A172 (cell line): ENCODE results near the gene SPEM2. TPM values are rescaled to one million over a fixed set of nuclear protein-coding genes. Genes with fewer than 3 reads are reported as not detected.
A peak's percentile ranks its signal among the peaks of the same experiment; 100 is the strongest.

Experiments used
- DNase-seq: peaks from one replicate; pipeline ENCODE4 v3.0.0-alpha.2; 2015; ENCODE audit warnings: low spot score
- total RNA-seq: library from RNA; depleted of rRNA; stranded (reverse); fragments of >200 nt; shearing (Covaris generic); gene quantifications from 2 replicates; pipeline ENCODE4 v1.2.3, GENCODE V29; 2014

SPEM2 gene
- total RNA-seq, 1 experiment from 2014 or later: not detected

GRCh38 chr17:7403977-7404736, 21.3 kb upstream of the SPEM2 start, which contains the start of gene TMEM256:
Gene TMEM256, minus strand, starts transcription at chr17:7404097. Its CDS starts 13 bp downstream, at chr17:7404084.
- DNase-seq: peak; percentile 99

DNA sequence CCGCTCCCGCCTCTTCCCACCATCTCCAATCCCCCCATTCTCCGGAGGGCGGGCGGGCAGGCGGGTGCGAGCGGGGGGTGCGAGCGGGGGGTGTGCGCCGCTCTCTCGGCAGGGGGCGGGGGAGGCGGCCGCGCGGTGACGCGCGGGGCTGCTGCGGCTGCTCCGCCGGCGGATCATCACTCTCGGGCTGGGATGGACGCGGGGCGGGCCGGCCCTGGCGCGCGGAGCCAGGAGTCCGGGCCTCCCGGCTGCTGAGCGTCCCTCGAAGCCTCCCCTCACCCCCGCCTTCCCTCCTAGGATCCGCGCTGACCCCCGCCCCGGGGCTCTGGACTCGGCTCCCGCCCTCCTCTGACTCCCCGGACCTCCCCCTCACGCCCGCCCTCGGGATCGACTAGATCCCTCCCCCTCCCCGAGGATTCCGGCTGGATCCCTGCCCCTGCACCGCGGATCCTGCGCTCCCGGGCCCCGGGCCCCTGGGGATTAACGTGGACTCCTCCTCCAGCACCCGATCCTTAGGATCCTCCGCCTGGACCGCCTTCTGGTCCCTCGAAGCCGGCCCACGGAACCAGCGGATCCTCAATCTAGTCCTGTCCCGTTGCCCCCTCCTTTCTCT, 20.6 kb upstream of the SPEM2 start:
- no peak for DNase-seq

- DNase-seq: no peak
These were observed 19.8 kb upstream of the SPEM2 start for GRCh38 chr17:7405350-7406234.

DNA sequence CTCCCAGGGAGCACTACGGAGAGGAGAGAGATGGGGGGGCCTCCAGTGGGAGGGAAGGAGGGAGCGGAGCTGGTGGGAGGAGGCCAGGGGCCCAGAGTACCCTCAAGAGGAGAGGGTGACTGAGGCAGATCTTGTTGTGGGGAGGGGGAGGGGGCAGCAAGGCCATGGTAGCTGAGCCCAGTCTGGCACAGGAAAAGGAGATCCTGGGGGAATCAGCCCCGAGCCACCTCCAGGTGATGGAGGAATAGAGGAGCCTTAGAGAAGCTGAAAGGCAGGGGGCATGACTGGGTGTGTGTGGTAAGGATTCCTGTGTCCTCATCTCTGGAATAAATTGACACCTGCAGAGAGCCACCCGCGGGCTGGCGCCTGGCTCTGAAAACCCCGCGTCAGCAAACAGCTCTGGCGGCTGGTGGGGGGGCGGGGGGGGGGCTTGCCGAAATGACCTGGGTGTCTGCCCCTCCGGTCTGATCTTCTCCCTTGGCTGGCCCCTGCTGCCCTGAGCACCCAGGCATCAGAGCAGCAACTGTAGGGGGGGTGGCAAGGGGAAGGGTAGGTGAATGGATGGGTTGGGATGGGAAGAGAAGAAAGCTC, 19.1 kb upstream of the SPEM2 start:
- no peak for DNase-seq

GRCh38 chr17:7407082-7407481, 18.3 kb upstream of the SPEM2 start:
- DNase-seq: no peak

DNA sequence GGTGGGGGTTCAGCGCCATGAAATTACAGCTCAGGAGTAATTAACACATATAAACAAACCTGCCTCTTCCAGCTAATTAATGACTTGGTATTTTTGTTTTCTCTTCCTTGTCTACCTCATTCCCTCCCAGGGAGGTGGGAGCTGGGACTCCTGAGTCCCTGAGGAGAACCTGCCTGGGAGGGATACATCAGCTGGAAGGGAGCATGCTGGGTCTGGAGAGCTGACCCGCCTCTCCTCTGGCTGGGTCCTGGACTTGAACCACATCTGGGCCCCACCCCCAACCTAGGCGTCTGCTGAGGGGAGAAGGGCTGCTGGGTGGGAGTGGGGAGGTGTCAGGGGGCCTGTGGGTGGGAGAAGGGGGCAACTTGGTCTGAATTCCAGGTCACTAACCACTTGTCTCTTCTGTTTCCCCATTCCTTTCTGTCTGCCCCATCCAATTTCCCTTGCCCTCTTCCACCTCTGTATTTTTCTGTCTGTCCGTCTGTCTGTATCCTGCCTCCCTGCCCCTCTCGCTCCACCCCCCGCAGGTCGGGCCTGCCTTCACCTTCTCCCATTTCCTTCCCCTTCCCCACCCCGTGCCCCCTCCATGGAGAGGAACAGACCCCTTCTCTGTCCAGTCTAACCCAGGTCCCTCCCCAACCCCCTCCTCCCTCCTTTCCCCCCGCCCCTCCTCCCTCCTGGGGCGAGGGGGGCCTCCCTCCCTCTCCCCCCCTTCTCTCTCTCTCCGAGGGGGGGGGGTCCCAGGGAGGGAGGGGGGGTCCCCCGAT, 17.7 kb upstream of the SPEM2 start, which contains the start of gene NLGN2:
Gene NLGN2 (plus strand): TSS at position 361 of the 767 bp plus-strand sequence. CDS start 411 bp downstream, outside the sequence.
- no peak for DNase-seq

DNA sequence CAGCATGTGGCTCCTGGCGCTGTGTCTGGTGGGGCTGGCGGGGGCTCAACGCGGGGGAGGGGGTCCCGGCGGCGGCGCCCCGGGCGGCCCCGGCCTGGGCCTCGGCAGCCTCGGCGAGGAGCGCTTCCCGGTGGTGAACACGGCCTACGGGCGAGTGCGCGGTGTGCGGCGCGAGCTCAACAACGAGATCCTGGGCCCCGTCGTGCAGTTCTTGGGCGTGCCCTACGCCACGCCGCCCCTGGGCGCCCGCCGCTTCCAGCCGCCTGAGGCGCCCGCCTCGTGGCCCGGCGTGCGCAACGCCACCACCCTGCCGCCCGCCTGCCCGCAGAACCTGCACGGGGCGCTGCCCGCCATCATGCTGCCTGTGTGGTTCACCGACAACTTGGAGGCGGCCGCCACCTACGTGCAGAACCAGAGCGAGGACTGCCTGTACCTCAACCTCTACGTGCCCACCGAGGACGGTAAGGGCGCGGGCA, 17.1 kb upstream of the SPEM2 start:
- DNase-seq: no peak

DNA sequence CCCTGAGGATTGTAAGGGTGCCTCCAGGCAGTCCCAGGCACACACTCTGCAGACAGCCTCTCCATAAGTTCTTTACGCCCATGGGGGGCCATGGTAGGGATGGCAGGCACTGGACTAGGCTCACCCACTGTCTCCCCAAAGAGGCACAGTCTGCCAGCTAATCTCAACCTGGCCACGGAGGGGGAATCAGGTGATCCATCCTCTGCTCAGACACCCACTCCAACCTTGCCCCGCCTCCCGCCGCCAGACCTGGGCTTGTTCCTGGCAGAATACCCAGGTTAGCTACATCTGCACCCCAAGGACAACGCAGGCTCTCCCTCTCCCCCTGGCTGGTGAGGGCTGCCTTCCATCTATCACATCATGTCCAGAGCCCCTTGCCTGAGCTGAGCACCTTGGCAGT, 16.6 kb upstream of the SPEM2 start:
- DNase-seq: no peak

DNA sequence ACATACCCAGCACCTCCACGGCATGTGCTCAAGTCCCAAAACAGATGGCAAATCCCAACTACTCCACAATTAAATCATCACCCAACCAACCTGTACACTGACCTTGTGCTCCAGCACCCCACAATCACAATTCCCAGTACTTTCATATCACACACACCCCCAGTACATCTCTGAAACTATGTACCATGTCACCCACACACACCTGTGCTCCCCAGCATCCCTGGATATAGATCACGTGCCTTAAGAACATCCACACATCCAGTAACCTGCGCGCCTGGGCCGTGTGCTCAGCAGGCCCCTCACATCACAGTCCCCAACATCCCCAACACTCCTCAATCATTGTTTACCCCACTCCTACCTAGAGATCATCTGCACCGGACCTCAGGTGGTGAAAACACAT, 15.7 kb upstream of the SPEM2 start:
- DNase-seq: no peak

- no peak for DNase-seq
These were observed 14.6 kb upstream of the SPEM2 start for GRCh38 chr17:7410634-7411426.

- DNase-seq: no peak
These were observed 14.0 kb upstream of the SPEM2 start for GRCh38 chr17:7411427-7411750.

DNA sequence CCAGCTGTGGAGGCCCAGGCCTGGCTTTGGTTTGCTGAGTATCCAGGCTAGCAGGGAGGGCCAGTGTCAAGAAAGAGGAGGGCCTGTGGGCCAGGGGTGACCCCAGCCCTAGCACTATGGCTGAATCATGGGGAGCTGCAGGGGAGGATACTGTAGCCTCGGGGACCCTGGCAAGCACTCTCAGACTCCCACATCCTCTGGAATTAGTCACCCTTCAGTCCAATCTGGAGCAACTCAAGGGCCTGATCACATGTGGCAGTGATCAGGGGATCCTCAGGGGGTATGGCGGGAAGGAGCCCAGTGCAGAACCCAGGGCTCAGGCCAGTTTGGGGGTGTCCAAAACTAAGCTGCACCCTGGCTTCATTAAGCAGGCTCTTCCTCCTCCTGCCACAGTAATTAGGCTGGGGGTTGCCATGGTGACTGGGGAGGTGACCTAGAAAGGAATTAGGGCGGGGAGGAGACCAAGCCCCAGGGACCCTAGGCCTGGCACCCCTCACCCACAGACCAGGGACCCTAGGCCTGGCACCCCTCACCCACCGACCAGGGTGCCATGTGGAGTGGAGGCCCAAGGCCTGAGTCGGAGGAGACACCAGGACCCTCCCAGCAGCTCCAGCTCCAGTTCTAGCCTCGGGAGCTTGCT, 11.9 kb upstream of the SPEM2 start:
- peak; percentile 78 for DNase-seq

GRCh38 chr17:7414837-7415236, 10.6 kb upstream of the SPEM2 start:
- DNase-seq: no peak

- no peak for DNase-seq
These were observed 9.6 kb upstream of the SPEM2 start for GRCh38 chr17:7415784-7416183.

DNA sequence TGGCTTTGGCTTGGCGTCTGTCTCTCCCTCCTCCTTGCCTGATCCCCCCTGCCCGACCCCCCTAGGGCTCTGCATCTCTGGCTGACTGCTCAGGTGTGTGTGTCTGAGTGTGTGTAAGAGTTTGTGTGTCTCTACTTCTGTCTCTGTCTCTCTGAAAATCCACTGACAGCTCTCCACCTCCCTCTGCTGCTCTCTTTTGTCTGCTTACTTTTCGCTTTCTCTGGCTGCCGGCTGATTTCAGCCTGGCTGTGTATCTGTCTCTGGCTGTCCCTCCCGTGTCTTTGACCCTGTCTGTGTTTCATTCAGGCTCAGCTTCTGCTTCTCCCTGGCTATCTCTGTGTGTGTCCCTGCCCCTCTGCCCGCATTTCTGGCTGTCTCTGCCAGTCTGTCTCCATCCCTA, 9.1 kb upstream of the SPEM2 start:
- no peak for DNase-seq

DNA sequence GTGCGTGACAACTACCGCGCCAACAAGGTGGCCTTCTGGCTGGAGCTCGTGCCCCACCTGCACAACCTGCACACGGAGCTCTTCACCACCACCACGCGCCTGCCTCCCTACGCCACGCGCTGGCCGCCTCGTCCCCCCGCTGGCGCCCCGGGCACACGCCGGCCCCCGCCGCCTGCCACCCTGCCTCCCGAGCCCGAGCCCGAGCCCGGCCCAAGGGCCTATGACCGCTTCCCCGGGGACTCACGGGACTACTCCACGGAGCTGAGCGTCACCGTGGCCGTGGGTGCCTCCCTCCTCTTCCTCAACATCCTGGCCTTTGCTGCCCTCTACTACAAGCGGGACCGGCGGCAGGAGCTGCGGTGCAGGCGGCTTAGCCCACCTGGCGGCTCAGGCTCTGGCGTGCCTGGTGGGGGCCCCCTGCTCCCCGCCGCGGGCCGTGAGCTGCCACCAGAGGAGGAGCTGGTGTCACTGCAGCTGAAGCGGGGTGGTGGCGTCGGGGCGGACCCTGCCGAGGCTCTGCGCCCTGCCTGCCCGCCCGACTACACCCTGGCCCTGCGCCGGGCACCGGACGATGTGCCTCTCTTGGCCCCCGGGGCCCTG, 8.3 kb upstream of the SPEM2 start:
- DNase-seq: no peak

GRCh38 chr17:7418472-7419152, 6.8 kb upstream of the SPEM2 start:
- DNase-seq: no peak

GRCh38 chr17:7419819-7420610, 5.4 kb upstream of the SPEM2 start, which contains the start of gene SPEM1:
Gene SPEM1, plus strand, starts transcription at chr17:7420324. Its CDS starts 61 bp downstream, at chr17:7420385.
- DNase-seq: no peak
